ENCODE data around the gene KIAA1217.

The KIAA1217 gene

GRCh38 chr10:24597426-24597825 is 388.5 kb downstream of the KIAA1217 start:
- Histone ChIP-seq H3K27ac (ENCODE audit: low read depth, low read length, poor library complexity, severe bottlenecking) (no peak overlapping the region), H3K9me3 (ENCODE audit: low read length) (no peaks in the 10 kb centered on the region), H3K27me3 (ENCODE audit: insufficient read depth, low read length) (no peaks in the 10 kb centered on the region), H4K20me1 (ENCODE audit: insufficient read depth, low read length) (no peaks in the 10 kb centered on the region), H3K4me3 (ENCODE audit: low read depth, low read length, poor library complexity, severe bottlenecking) (no peak overlapping the region), H3K4me2 (ENCODE audit: low read length) (no peak overlapping the region), H3K79me2 (ENCODE audit: insufficient read depth, low read length) (no peaks in the 10 kb centered on the region), H3K4me1 (ENCODE audit: insufficient read depth, low read length, severe bottlenecking) (no peaks in the 10 kb centered on the region), H3K36me3 (ENCODE audit: insufficient read depth, low read length) (no peaks in the 10 kb centered on the region), H2AFZ (ENCODE audit: low read length) (no peak overlapping the region), H3K9me2 (ENCODE audit: low read depth, low read length) (no peaks in the 10 kb centered on the region), H3F3A (ENCODE audit: insufficient read depth, low read length) (no peaks in the 10 kb centered on the region), H3K9ac (ENCODE audit: low read length) (no peak overlapping the region)
- TF ChIP-seq, protein P1, sequence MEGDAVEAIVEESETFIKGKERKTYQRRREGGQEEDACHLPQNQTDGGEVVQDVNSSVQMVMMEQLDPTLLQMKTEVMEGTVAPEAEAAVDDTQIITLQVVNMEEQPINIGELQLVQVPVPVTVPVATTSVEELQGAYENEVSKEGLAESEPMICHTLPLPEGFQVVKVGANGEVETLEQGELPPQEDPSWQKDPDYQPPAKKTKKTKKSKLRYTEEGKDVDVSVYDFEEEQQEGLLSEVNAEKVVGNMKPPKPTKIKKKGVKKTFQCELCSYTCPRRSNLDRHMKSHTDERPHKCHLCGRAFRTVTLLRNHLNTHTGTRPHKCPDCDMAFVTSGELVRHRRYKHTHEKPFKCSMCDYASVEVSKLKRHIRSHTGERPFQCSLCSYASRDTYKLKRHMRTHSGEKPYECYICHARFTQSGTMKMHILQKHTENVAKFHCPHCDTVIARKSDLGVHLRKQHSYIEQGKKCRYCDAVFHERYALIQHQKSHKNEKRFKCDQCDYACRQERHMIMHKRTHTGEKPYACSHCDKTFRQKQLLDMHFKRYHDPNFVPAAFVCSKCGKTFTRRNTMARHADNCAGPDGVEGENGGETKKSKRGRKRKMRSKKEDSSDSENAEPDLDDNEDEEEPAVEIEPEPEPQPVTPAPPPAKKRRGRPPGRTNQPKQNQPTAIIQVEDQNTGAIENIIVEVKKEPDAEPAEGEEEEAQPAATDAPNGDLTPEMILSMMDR (IDR thresholded peaks at IDR 0.05; ENCODE audit: low read length): no peak
